ENCODE results near the gene TFDP1. TPM values are rescaled to one million over a fixed set of nuclear protein-coding genes. Genes with fewer than 3 reads are reported as not detected.
"Not testable (repeated sequence)": the region's sequence is repeated elsewhere in the genome, so short reads cannot be mapped to it uniquely, and the experiment has no call there.

The TFDP1 gene
- total RNA-seq, 1 donor from 2014 or later, result 69.5 TPM

DNA sequence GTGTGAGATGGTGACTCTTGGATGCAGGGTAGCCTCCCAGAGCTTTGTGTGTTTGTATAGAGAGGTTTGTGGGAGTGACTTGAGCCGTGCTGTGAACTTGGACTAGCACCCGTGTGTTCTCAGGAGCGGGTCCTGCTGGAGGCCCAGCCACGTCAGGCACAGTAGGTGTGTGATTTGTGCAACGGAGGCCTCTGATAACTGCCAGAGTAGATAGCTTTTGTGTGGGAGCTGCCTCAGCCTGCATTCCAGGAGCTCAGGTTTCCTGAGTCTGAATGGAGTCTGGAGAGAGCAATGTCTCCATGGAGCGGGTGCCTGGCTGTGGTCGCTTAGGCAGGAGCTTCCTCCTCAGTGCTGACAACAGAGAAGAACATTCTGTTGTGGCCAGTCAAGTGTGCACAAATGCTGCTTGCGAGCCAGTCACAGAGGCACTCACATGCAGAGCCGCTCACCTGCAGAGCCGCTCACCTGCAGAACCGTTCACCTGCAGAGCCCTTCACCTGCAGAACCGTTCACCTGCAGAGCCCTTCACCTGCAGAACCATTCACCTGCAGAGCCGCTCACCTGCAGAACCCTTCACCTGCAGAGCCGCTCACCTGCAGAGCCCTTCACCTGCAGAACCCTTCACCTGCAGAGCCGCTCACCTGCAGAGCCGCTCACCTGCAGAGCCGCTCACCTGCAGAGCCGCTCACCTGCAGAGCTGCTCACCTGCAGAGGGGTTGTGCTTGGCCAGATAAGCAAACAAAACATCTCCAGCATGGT lies 32.6 kb downstream of the TFDP1 start:
- DNase-seq (ENCODE audit: low read depth, low spot score), result no peak

DNA sequence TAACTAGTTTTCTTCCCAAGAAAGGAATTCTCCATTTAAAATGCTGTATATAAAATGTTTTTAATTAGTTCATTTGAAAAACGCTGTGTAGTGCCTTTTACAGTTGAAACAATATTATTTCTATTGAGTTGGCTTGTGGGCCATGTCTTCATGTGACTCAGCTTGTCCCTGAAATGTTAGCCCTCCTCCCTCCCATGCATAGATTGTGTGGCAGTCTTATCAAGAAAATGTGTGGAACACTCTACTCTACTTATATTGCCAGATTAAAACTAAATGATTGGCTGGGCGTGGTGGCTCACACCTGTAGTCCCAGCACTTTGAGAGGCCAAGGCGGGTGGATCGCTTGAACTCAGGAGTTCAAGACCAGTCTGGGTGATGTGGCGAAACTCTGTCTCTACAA lies 33.4 kb downstream of the TFDP1 start:
- DNase-seq (ENCODE audit: low read depth, low spot score), result no peak

DNA sequence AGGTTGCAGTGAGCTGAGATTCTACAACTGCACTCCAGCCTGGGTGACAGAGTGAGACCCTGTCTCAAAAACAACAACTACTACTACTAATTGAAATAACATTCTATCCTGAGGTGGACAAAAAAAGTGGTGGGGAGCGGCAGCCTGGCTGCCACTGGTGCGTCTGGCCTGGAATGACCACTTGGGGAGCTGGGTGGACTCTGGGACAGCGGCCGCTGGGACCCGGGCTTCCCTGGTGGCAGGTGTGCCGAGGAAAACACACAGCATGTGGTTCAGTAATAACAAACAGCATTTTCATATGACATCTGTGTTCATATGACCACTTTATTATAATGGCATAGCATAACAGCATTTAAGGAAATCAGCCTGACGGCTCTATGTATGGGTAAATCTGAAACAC lies 33.9 kb downstream of the TFDP1 start:
- no peak for DNase-seq (ENCODE audit: low read depth, low spot score)

DNA sequence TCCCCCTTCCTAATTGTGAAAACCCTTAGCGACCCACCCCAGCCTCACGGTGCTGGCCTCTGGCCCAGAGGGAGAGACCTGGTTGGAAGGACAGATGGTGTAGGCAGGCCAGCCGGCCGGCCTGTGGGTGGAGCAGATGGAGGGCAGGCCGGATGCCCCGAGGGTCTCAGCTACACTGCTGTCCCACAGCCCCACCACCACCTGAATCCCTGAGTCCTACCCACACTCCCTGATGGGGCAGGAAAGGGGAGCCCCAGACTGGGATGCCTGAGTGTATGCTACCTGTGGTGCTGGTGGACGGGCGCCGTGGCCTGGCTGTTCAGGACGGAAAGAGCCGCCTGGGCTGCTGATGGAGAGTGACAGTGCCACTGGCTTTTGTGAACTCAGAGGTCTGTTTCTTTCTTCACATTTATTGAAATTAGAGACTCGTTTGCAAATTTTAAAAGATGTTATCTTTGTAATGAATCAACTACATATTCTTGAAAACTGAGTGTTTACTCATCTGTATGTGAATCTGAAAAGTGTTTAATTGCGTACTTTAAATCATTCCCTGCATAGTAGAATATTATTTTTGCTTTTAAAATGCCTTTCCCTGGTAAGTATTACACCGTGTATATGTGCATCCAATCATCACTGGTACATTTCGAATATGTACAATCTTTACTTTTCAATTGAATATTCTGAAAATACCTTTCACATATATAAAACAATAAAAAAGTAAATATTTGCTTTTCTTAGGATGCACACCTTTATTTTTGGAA lies 35.7 kb downstream of the TFDP1 start:
- DNase-seq (ENCODE audit: low read depth, low spot score), result no peak

DNA sequence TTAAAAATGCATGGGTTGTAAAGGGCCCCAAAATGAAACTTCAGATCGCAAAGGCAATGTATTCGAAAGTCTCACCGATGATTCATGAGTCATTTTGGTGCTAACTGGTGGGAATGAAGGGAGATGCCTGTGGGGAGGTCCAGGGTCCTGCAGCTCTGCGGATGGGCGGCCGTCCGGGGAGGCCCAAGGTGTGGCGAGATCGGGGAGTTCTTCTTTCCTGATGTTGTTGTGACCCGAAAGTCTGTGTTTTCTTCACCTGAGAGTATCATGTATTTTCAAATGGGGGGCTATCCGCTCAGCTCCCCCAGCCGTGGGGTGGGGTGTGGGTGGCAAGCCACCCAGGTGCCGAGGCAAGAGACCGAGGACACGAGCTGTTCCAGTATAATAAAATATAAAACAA lies 36.5 kb downstream of the TFDP1 start:
- no peak for DNase-seq (ENCODE audit: low read depth, low spot score)

DNA sequence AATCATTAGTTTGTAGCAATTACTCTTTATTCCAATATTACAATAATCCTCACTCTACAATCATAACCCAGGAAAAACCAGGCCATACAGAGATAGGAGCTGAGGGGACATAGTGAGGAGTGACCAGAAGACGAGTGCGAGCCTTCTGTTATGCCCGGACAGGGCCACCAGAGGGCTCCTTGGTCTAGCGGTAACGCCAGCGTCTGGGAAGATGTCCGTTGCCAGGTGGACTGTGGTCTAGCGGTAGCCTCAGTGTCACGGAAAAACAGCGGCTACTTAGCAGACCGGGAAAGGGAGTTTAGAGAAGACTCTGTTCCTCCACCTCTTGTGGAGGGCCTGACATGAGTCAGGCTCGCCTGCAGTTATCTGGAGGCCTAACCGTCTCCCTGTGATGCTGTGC lies 36.9 kb downstream of the TFDP1 start:
- DNase-seq (ENCODE audit: low read depth, low spot score), result not testable (repeated sequence)

DNA sequence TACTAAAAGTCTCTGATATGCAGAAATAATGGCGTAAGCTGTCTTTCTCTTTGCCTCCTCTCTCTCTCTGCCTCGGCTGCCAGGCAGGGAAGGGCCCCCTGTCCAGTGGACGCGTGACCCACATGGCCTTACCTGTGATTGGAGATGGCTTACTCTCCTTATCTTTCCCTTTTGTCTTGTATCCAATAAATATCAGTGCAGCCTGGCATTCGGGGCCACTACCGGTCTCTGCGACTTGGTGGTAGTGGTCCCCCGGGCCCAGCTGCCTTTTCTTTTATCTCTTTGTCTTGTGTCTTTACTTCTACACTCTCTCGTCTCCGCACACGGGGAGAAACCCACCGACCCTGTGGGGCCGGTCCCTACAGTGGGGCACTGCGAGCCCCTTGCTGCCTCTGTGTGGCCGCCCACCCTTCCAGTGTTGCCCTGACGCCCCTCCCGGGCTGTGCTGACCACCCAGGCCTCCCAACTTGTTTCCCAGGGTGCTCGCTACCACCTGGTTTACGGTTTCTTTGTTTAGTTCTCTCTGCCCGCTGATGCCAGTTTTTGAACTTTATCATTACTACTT lies 37.5 kb downstream of the TFDP1 start:
- DNase-seq (ENCODE audit: low read depth, low spot score), result not testable (repeated sequence)

DNA sequence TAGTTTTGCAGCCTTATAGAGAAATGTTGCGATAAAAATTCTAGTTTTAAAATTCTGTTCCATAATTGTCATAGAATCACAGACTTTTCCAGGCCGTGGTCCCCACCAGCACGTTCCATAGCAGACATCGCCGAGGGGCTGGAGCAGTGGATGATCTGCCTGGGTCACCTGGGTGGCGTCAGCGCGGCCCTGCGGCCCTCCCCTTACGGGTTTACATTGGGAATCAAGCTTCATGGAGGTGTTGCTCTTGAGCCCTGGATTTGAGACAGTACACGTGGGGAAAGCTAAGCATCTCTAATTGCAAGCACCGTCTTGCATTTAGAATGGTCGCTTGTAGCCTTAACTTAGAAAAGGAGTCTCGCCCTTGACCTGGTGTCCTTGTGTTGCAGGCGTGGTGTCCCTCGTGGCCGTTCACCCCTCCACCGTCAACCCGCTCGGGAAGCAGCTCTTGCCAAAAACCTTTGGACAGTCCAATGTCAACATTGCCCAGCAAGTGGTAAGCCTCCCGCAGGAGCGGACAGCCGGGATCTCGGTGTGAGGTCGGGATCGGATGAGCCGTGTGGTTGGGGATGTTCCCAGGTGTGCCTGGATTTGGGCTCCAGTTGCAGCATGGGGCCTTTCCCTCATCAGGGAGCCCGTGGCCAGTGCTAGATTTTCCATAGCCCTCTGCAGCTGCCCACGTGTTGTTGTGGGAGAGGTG lies 38.4 kb downstream of the TFDP1 start:
- DNase-seq (ENCODE audit: low read depth, low spot score), result no peak

DNA sequence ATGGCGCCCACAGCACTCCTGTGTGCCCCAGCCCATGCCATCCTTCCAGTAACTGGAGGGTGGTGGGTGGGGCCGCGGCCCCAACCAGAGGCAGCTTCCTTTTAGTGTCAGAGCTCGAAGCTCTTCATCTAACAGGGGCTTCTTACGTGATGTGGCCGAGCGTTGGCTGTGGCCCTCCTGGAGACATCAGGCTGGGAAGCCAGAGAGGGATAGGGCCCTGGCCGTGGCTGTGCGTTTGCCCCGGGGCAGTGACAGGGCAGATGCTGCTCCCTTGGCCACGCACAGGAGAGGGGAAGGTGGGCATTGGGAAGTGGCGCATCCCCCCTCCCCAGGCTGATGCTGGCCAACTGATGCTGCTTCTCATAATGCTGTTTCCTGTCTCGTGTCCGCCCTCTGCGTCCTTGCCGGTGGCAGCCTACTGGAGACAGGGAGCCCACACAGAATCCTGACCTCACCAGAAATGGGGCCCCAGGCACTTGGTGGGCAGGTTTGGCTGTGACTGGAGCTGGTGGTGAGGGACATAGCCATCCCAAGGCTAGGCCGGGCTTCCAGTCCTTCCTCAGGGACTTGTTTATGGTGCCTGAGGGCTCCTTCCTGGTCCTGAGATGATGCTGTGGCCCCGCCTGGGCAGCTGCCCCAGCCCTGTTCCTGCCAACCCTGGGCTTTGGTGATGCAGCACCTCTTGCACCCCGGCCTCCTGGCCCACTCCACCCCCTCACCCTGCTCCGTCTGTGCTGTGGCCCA lies 39.1 kb downstream of the TFDP1 start:
- no peak for DNase-seq (ENCODE audit: low read depth, low spot score)

DNA sequence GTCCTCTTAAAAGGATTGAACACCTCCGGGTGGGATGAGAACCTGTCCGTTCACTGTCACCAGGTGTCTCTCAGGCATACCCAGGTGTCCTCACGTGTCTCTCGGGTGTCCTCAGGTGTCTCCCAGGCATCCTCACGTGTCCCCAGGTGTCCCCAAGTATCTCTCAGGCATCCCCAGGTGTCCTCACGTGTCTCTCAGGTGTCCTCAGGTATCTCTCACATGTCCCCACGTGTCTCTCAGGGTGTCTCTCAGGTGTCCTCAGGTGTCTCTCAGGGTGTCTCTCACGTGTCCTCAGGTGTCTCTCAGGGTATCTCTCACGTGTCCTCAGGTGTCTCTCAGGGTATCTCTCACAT lies 39.7 kb downstream of the TFDP1 start:
- DNase-seq (ENCODE audit: low read depth, low spot score), result no peak

DNA sequence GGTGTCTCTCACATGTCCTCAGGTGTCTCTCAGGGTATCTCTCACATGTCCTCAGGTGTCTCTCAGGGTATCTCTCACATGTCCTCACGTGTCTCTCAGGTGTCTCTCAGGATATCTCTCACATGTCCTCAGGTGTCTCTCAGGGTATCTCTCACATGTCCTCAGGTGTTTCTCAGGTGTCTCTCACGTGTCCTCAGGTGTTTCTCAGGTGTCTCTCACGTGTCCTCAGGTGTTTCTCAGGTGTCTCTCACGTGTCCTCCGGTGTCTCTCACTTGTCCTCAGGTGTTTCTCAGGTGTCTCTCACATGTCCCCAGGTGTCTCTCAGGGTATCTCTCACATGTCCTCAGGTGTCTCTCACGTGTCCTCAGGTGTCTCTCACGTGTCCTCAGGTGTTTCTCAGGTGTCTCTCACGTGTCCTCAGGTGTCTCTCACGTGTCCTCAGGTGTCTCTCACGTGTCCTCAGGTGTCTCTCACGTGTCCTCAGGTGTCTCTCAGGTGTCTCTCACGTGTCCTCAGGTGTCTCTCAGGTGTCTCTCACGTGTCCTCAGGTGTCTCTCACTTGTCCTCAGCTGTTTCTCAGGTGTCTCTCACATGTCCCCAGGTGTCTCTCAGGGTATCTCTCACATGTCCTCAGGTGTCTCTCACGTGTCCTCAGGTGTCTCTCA lies 40.2 kb downstream of the TFDP1 start:
- DNase-seq (ENCODE audit: low read depth, low spot score), result not testable (repeated sequence)

DNA sequence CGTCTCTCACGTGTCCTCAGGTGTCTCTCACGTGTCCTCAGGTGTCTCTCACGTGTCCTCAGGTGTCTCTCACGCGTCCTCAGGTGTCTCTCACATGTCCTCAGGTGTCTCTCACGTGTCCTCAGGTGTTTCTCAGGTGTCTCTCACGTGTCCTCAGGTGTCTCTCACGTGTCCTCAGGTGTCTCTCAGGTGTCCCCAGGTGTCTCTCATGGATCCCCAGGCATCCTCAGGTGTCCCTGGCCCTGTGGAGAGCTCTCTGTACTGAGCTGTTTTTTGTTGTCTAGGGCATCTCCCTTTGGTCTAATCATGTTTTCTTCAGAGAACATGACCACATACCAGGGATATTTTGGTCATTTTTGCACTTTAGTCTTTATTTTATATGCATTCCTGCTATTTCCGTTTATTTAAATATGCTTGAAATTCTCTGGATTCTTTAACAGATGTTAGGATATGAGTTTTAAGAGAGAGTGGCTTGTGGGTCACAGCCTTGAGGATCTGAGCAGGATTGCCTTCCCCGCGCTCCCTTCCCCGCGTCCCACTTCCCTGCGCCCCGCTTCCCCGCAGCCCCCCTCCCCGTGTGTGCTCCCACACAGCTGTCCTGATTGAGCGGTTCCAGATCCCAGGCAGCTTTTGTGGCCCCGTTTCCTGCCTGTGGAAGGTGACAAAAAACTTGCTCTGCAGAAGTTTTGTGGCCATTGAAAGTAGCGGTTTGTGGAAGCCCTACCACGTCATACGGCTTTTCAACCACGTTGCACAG lies 41.6 kb downstream of the TFDP1 start:
- DNase-seq (ENCODE audit: low read depth, low spot score), result no peak

DNA sequence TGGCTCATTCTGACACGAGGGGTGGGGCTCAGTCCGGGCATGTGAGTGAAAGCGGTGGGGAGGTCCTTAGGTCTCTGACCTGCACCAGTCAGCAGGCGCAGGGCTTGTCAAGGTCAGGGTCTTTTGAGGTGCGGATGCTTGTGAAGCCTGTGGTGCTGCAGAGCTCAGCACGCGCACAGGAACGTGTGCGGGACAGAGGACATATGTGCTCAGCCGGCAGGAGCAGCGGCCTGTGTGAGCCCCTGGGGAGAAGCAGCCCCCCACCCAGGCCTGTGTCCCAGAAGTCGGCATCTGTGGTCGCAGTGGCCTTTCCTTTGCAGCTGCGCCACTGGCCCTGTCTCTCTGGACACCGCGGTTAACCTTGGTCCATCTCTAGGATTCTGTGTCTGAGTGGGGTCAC lies 42.6 kb downstream of the TFDP1 start:
- DNase-seq (ENCODE audit: low read depth, low spot score), result no peak

DNA sequence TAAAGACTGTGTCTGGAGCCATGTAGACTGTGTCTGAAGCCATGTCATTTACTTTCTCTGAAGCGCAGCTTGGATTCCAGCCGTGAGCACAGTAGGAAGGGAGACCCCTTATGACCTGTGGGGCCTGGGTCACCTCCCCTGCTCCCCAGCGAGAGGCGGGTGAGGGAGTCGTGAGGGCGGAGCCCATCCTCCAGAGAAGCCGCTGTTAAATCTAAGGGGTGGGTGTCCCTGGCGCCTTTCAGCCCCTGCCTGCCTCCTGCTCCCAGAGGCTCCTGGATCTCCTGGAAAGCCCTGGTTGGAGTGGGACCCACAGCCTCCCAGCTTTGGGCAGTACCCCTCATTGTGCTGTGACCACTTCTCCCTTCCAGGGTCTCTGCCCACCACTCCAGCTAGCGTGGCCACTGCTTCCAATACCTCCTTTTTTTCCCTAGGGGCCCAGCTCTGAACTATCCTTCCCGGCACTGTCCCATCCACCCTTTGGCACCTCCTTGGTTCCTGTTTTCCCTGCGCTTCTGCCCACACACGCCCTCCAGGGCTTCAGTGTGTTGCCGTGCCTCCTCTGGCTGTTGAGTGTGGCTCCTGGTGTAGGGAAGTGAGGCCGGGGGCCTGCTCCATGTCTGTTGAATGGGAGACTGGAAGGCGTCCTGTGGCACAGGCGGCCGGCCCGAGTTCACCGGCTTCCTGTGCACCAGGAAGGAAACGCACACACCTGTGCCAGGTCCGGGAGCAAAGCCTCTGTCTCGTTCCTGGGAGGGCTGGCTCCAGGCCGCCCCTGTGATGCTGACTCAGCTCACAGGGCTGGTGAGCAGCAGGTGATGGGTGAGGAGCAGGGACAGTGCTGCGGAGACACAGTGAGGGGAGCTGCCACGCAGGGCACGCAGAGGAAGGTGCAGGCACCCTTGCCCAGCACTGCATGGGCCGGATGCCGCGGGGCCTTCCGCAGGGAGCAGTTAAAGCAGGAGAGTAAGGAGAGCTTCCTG lies 44.0 kb downstream of the TFDP1 start:
- no peak for DNase-seq (ENCODE audit: low read depth, low spot score)

DNA sequence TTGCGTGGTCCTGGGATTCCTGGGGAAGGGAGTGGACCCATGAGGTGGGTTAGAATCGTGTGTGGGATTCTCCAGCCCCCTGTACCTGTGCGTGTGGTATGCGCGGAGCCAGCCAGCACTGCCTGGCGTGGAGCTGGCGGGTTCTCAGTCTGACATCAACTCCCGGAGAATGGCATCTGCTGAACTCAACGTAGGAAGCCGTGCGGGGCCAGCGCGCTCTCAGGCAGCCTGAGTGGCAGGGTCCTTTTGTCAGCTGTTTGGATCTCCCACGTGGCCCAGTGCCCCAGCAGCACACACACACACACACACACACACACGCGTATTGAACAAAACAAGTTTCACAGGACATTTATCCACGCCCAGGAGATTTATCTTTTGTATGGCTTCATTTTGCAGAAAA lies 45.3 kb downstream of the TFDP1 start:
- no peak for DNase-seq (ENCODE audit: low read depth, low spot score)

DNA sequence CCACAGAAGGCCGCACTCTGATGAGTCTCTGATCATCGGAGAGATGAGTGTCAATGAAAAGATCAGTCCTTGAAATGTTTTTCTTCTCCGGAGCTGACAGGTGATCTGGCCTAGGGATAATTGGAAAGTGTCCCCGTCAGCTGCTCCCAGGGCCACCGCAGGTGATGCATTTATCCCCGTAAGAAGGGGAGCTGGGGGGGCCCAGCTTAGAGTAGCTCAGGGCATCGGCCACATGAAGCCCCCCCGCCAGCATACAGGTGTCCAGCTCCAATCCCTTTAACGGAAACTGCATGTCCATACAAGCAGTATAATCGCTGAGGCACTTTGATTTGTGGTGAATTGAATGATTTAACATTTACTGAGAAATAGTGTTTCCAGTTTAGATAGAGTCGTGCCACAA lies 45.7 kb downstream of the TFDP1 start:
- no peak for DNase-seq (ENCODE audit: low read depth, low spot score)

DNA sequence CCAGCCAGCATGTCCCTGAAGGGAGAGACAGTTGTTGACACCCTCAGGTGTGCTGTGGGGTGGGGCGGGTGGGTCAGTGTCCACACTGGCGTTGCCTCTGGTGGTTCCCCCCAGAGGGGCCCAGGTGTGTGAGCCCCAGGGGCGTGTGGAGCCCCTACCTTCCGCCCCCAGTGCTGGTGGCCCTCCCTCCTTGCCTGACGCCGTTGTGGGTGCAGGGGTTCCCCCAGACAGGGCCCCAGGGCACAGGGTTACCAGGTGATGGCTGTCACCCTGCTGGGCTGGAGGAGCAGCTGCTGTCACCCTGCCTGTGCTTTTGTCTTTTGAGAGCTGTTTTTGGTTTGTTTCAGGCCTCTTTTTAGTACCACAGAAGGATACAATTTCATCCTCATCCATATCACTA lies 46.3 kb downstream of the TFDP1 start:
- DNase-seq (ENCODE audit: low read depth, low spot score), result no peak

DNA sequence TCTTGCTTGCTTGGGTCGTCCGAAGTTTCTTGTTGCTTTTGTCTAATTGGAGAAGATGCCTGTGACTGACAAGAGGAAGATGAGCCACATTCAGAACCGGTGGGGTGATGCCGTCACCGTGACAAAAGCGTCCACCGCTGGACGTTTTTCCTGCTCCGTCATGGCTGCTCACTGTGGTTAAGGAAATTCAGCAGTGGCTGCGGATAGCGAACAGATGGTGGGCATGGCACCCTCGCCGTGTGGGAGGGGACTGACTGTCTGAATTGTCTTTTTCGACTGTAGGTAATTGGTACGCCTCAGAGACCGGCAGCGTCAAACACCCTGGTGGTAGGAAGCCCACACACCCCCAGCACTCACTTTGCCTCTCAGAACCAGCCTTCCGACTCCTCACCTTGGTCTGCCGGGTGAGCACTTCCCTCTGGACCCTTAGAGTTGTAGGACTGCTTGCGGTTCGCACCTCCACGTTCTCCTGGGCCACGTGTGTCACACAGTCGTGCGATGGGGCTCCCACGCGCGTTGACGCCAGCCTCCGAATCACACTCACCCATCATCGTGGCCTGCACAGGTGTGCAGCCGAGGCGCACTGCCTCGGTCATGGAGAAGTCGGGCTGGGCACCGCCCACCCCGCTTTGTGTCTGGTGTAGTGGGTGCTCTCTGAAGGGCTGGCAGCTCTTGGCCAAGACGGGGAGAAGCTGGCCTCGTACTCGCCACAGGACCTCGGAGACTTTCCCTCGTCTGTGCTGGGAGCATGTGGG lies 47.0 kb downstream of the TFDP1 start:
- no peak for DNase-seq (ENCODE audit: low read depth, low spot score)
